A673 (cell line): Measurements from ENCODE around the gene B9D1.

Source experiments
- CTCF ChIP-seq: fragments of 300-800, 200-600 bp; sonication (generic); conservative IDR thresholded peaks from 2 replicates; pipeline ENCODE4 v1.5.1; 2017; ENCODE audit warnings: low read depth, mild to moderate bottlenecking, antibody characterized with exemption, low read length, moderate library complexity, mixed read lengths
- EZH2 ChIP-seq: fragments of 200-600 bp; sonication (generic); IDR thresholded peaks from 2 replicates; pipeline ENCODE4 v1.6.1; 2017; ENCODE audit warnings: borderline replicate concordance, low read depth, mild to moderate bottlenecking, mixed read lengths, antibody characterized with exemption, low read length; ENCODE audit not compliant: poor library complexity, severe bottlenecking

DNA sequence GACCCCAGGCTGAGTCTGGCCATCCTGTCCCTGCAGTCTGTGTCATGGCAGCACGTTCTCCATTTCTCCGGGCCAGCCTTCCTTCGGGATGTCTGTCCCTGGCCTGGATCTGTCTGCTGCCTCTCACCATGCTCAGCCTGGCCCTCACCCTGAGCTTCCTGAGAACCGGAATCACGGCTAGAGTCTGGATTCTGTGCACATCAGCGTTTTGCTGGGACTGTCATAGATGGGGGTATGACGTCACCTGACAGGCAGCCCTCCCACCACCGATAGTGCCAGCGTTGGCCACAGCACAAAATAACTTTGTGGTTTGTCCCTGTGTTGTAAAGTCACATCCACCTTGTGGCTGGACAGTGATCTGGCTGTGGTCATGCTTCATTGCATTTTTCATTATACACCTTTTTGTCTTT lies 59.2 kb downstream of the B9D1 start:
- TF ChIP-seq CTCF (no peak), EZH2 (no peak)
